Endodermal cell (in vitro differentiated cells): ENCODE data around the gene NFIX. TPM values are rescaled to one million over a fixed set of nuclear protein-coding genes. Genes with fewer than 3 reads are reported as not detected.
A peak's percentile ranks its signal among the peaks of the same experiment; 100 is the strongest.

ENCODE experiments used
- DNase-seq: peaks from one replicate; pipeline ENCODE4 v3.0.0-alpha.2; 2017
- H3K27ac ChIP-seq: 2 replicates; pipeline ENCODE4 v1.5.1; 2013; ENCODE audit warnings: mild to moderate bottlenecking, low read depth, low read length, moderate library complexity
- H3K27me3 ChIP-seq: 2 replicates; pipeline ENCODE4 v1.6.1; 2013; ENCODE audit warnings: mild to moderate bottlenecking, low read length, moderate library complexity; ENCODE audit not compliant: insufficient read depth, control insufficient read depth, poor library complexity, severe bottlenecking
- H3K36me3 ChIP-seq: 2 replicates; pipeline ENCODE4 v1.7.0; 2013; ENCODE audit warnings: mild to moderate bottlenecking, low read length, moderate library complexity; ENCODE audit not compliant: control insufficient read depth, insufficient read depth
- H3K4me1 ChIP-seq: one replicate; pipeline ENCODE4 v1.7.0; 2013; ENCODE audit warnings: low read length; ENCODE audit not compliant: control insufficient read depth, insufficient read depth
- H3K4me3 ChIP-seq: 2 replicates; pipeline ENCODE4 v1.5.1; 2013; ENCODE audit warnings: mild to moderate bottlenecking, low read length, moderate library complexity
- H3K9ac ChIP-seq: 2 replicates; pipeline ENCODE4 v1.6.1; 2013; ENCODE audit warnings: mild to moderate bottlenecking, low read length, moderate library complexity; ENCODE audit not compliant: poor library complexity, severe bottlenecking; ENCODE audit errors: extremely low read depth
- H3K9me3 ChIP-seq: 2 replicates; pipeline ENCODE4 v1.6.1; 2013; ENCODE audit warnings: mild to moderate bottlenecking, low read length, moderate library complexity; ENCODE audit not compliant: control insufficient read depth
- H3K27ac Mint-ChIP-seq: 2 replicates; pipeline ENCODE4 v1.8.0; 2020; ENCODE audit warnings: mixed read lengths
- H3K27me3 Mint-ChIP-seq: 2 replicates; pipeline ENCODE4 v1.8.0; 2021; ENCODE audit warnings: mild to moderate bottlenecking, mixed read lengths; ENCODE audit not compliant: insufficient read depth
- H3K36me3 Mint-ChIP-seq: 2 replicates; pipeline ENCODE4 v1.8.0; 2020; ENCODE audit warnings: low read depth, mixed read lengths
- H3K4me1 Mint-ChIP-seq: 2 replicates; pipeline ENCODE4 v1.8.0; 2020; ENCODE audit warnings: mixed read lengths
- H3K4me3 Mint-ChIP-seq: 2 replicates; pipeline ENCODE4 v1.8.0; 2020; ENCODE audit warnings: mild to moderate bottlenecking, moderate library complexity, mixed read lengths
- H3K9me3 Mint-ChIP-seq: 2 replicates; pipeline ENCODE4 v1.8.0; 2020; ENCODE audit warnings: mild to moderate bottlenecking, mixed read lengths
- CTCF ChIP-seq: fragments of 200-600 bp; sonication (generic); conservative IDR thresholded peaks from 2 replicates; pipeline ENCODE4 v1.5.0; 2021; ENCODE audit warnings: antibody characterized with exemption, mild to moderate bottlenecking
- whole genome bisulfite sequencing, 2 experiments: methylation state at CpG; one replicate each; pipeline versions ENCODE4 v1.1.5 to v1.1.7; 2013; ENCODE audit warnings: missing lambda C conversion rate in 2 of 2, mixed read lengths in 1 of 2; ENCODE audit not compliant: insufficient coverage in 1 of 2, insufficient read length in 1 of 2; 5-methylcytosine and 5-hydroxymethylcytosine counted together
- total RNA-seq, 2 donors: library from RNA; stranded (reverse); fragmentation: NEBNext Ultra II Directional in 1 of 2; extraction: Animal tissue kit (Norgen Biotek cat#: 25700) in 1 of 2; gene quantifications; 2 replicates in 1 of 2; 3 replicates in 1 of 2; pipeline ENCODE4 v1.2.1, GENCODE V29; 2021

NFIX gene
- total RNA-seq, 2 donors from 2014 or later: 0.22 to 0.40 TPM

DNA sequence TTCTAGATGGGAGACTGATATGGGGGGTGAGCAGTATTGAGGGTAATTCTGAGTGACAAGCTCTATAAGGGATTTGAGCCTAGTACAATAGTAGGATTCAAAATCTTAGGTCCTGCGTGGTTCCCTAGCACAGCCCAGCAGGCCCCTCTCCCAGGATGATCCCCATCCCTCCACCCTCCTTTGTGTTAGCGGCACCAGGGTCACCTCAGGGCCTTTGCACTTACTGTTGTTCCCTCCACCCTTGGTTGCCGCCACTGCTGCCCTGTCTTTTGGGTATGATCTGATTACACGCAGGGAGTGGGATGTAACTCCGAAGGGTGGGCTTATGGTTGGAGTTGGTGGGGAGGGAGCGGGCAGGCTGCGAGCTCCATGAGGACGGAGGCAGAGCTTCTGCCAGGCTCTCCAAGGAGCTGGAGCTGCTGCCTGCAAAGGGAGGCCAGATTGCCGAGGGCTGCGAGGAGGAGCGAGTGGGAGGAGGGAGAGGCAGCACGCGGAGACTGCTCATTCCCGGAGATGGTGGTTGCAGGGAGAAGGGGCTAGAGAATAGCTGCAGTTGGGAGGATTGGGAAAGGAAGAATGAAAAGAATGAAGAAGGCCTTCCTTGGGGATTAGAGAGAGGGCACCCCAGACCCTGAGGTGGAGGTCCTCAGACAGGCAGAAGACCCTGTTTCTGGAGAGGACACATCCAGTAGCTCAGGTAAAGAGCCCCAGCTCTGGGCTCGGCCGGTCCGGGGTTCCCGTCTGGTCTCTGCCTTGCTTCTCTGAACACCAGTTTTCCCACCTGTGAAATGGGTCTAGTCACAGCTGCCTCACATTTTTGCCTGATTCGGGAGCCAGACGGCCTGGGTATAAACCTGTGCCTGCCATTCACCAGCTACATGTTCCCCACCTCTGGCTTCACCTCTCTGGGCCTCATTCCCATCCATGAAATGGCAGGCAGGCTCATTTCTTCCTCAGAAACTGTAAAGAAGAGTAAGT is 128.0 kb downstream of the NFIX start:
- Histone ChIP-seq H3K36me3 (peaks cover 57% of the 10 kb centered on the region), H3K27ac (no peak overlapping the region), H3K27me3 (no peaks in the 10 kb centered on the region), H3K4me3 (no peak overlapping the region), H3K4me1 (peaks cover 25% of the 10 kb centered on the region), H3K9me3 (no peaks in the 10 kb centered on the region), H3K9ac (no peak overlapping the region)
- Mint-ChIP-seq H3K4me1 (peaks cover 42% of the 10 kb centered on the region), H3K9me3 (no peaks in the 10 kb centered on the region), H3K4me3 (no peak overlapping the region), H3K27me3 (no peaks in the 10 kb centered on the region), H3K36me3 (peaks cover 34% of the 10 kb centered on the region), H3K27ac (peak overlapping the region; percentile 89)
- TF ChIP-seq CTCF: no peak
- no peak for DNase-seq
- 87 to 90% methylated on average over 16 to 20 of the region's 20 CpGs for WGBS, 2 experiments

DNA sequence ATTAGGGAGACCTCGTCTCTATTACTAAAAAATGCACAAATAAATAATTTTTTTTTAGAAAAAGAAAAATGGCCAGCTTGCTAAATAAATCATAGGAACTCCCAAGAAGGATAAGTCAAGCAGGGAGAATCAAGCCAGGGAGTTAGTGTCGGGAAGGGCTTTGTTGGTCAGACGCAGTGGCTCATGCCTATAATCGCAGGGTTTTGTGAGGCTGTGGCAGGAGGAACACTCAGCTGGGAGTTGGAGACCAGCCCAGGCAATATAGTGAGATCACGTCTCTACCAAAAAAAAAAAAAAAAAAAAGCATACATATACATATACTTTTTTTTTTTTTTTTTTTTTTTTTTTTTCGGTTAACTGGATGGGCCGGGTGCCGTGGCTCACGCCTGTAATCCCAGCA is 131.8 kb downstream of the NFIX start:
- WGBS, 2 experiments: 86 to 92% methylated on average over 1 to 6 of the region's 9 CpGs
- Mint-ChIP-seq H3K9me3 (no peaks in the 10 kb centered on the region), H3K27ac (no peak overlapping the region), H3K36me3 (peaks cover 41% of the 10 kb centered on the region), H3K4me1 (peaks cover 12% of the 10 kb centered on the region), H3K4me3 (no peak overlapping the region), H3K27me3 (no peaks in the 10 kb centered on the region)
- no peak overlapping the region for H3K4me3 ChIP-seq
- no peak for TF ChIP-seq CTCF
- peaks cover 55% of the 10 kb centered on the region for H3K36me3 ChIP-seq
- no peaks in the 10 kb centered on the region for H3K27me3 ChIP-seq
- H3K9ac ChIP-seq: no peak overlapping the region
- no peak for DNase-seq
- H3K27ac ChIP-seq: no peak overlapping the region
- H3K9me3 ChIP-seq: no peaks in the 10 kb centered on the region
- H3K4me1 ChIP-seq: peaks cover 3% of the 10 kb centered on the region

DNA sequence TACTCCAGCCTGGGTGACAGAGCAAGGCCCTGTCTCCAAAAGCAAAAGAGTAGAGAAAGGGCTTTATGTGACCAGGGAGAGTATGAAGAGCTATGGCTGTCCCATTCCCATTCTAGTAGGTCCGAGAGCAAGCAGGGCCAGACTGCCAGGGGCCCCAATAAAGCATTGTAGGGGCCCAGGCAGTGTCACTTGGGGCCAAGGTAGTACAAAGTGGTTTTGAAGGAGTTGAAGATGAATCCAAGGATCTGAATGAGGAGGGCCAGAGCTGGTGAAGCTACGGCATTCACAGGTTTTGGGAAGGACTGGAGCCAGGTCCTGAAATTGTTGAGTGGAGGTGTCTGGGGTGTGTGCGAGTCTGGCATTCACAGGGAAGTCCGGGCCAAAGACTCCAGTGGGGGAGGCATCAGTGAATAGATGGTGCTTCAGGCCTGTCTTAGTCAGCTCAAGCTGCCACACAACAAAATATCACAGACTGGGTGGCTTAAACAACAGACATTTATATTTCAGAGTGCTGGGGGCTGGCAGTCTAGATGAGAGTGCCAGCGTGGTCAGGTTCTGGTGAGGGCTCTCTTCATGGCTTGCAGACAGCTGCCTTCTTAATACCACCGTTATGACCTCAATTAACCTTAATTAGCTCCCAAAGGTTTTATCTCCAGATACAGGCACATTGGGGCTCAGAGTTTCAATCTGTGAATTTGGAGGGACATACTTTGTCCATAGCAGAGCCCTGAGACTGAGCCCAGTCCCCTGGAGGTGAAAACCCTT is 132.7 kb downstream of the NFIX start:
- Histone ChIP-seq H3K36me3 (peaks cover 56% of the 10 kb centered on the region), H3K4me1 (peaks cover 3% of the 10 kb centered on the region), H3K9me3 (no peaks in the 10 kb centered on the region), H3K9ac (no peak overlapping the region), H3K27me3 (no peaks in the 10 kb centered on the region), H3K4me3 (no peak overlapping the region), H3K27ac (no peak overlapping the region)
- 94 to 97% methylated on average over 5 to 6 of the region's 6 CpGs for WGBS, 2 experiments
- Mint-ChIP-seq H3K9me3 (no peaks in the 10 kb centered on the region), H3K4me1 (peaks cover 4% of the 10 kb centered on the region), H3K36me3 (peaks cover 42% of the 10 kb centered on the region), H3K27ac (peak overlapping the region; percentile 64), H3K4me3 (no peak overlapping the region), H3K27me3 (no peaks in the 10 kb centered on the region)
- TF ChIP-seq CTCF: no peak
- no peak for DNase-seq
